Measurements from ENCODE around the gene DNM2.

- TF ChIP-seq YY1 (IDR thresholded peaks at IDR 0.05; ENCODE audit: insufficient read depth, insufficient read length) (no peak), ZNF274 (IDR thresholded peaks at IDR 0.05; ENCODE audit: low read depth, low read length) (no peak)
Measured at GRCh38 chr19:10764340-10764894, 46.5 kb downstream of the DNM2 start.
